Heart right ventricle (tissue), 16 donors: Measurements from ENCODE around the gene UTS2R. TPM values are rescaled to one million over a fixed set of nuclear protein-coding genes. Genes with fewer than 3 reads are reported as not detected.
A peak's percentile ranks its signal among the peaks of the same experiment; 100 is the strongest.

Experiments
- ATAC-seq, 8 donors: fragments of 200-7000 bp; cut with Tn5 transposase; one replicate each; pipeline ENCODE4 v1.9.1; 2020; ENCODE audit warnings: mild to moderate bottlenecking in 8 of 8, moderate library complexity in 8 of 8, moderate number of reproducible peaks in 1 of 8
- DNase-seq, 2 donors: peaks; one replicate each; pipeline ENCODE4 v3.0.0-alpha.2; 2020
- H3K27ac ChIP-seq, 10 donors: fragments of 200-600 bp; sonication (generic) in 2 of 10; one replicate each; pipeline versions ENCODE4 v1.5.0 to v1.8.0; 2020 to 2022; ENCODE audit warnings: mild to moderate bottlenecking in 3 of 10
- H3K27me3 ChIP-seq, 7 donors: fragments of 200-600 bp; one replicate each; pipeline ENCODE4 v1.8.0; 2021 to 2022; ENCODE audit warnings: mild to moderate bottlenecking in 2 of 7
- H3K36me3 ChIP-seq, 9 donors: fragments of 200-600 bp; sonication (generic) in 1 of 9; one replicate each; pipeline versions ENCODE4 v1.5.0 to v1.8.0; 2020 to 2022; ENCODE audit warnings: mild to moderate bottlenecking in 2 of 9
- H3K4me1 ChIP-seq, 9 donors: fragments of 200-600 bp; sonication (generic) in 1 of 9; one replicate each; pipeline versions ENCODE4 v1.5.0 to v1.8.0; 2020 to 2022; ENCODE audit warnings: mild to moderate bottlenecking in 4 of 9
- H3K4me3 ChIP-seq, 10 donors: fragments of 200-600 bp; sonication (generic) in 2 of 10; one replicate each; pipeline versions ENCODE4 v1.5.0 to v1.8.0; 2020 to 2022; ENCODE audit warnings: mild to moderate bottlenecking in 7 of 10, moderate library complexity in 2 of 10
- H3K9me3 ChIP-seq, 11 donors: fragments of 200-600 bp in 10 of 11; sonication (generic) in 2 of 11; one replicate each; pipeline versions ENCODE4 v1.5.0 to v1.8.0; 2013 to 2022; ENCODE audit warnings: mild to moderate bottlenecking in 2 of 11, control low read depth in 1 of 11, moderate library complexity in 1 of 11
- WGBS, 2 donors: extraction: QIAGEN DNeasy Blood & Tissue Kit; methylation state at CpG; one replicate each; pipeline ENCODE4 v1.1.7; 2013; ENCODE audit warnings: inconsistent platforms in 1 of 2; 5-methylcytosine and 5-hydroxymethylcytosine counted together
- intact Hi-C, 10 donors: fragments of 100-400 bp; cut with DNase I; formaldehyde crosslinking; loops; one replicate each; pipeline versions ENCODE4 v1.11.1 to v1.14.2; 2022
- polyA plus RNA-seq, 2 donors: library from polyadenylated mRNA; stranded (reverse); fragments of 200-250 nt; gene quantifications; one replicate each; pipeline ENCODE4 v1.2.3, GENCODE V29; 2013
- total RNA-seq, 10 donors: library from RNA; stranded (reverse); fragmentation: NEBNext Ultra II Directional in 3 of 10; extraction: Animal tissue kit (Norgen Biotek cat#: 25700) in 3 of 10; gene quantifications; one replicate each; pipeline versions ENCODE4 v1.2.1 to v1.2.4, GENCODE V29; 2021 to 2023
- TF ChIP-seq, protein P1 (sequence below), 9 donors: fragments of 200-600 bp; sonication (generic) in 2 of 9; IDR thresholded peaks; one replicate each; pipeline versions ENCODE4 v1.5.0 to v1.8.0; 2021 to 2022; ENCODE audit warnings: antibody characterized with exemption in 9 of 9, mild to moderate bottlenecking in 5 of 9, moderate library complexity in 1 of 9
- donor health status: Arrhythmogenic right ventricular cardiomyopathy.
- donor health status: ischemic (EF 13 %, LVEDD 7.1; RV severe dilation, severe dysfunction).
- donor health status: healthy with polysubstance abuse.
- donor health status: DM: no; HTN: yes; CAD: no.
- donor health status: DM: no; HTN: no; CAD: no.
- donor health status: ischemic (EF 25% LVEDD 6.9; RV normal size, moderate dysfunction).
- donor health status: ischemic (EF 25% LVEDD 5.7; RV mildly dilated, moderate dysfunction).
- donor health status: healthy.
- donor health status: DM: yes; HTN: yes; CAD: no.
- donor health status: Ischemic cardiomyopathy.
- donor health status: ischemic (EF 35%, LVEDD 5.7; RV mildly dilated, moderate dysfunction).
- donor health status: nonischemic (EF 11% LVEDD 7.7; RV severe dilation, severe dysfunction).
- donor health status: DM: yes; HTN: yes; CAD: no.
- donor health status: PGD.
- donor health status: ischemic (EF 29% LVEDD 5.4; RV normal size, mild dysfunction).
- donor health status: nonischemic (EF 23%, LVEDD 6.1; RV moderate dilation, normal function).

The UTS2R gene
- total and polyA plus RNA-seq, 12 donors, result 0.04 to 5.9 (median 1.3) TPM; not detected in 1

DNA sequence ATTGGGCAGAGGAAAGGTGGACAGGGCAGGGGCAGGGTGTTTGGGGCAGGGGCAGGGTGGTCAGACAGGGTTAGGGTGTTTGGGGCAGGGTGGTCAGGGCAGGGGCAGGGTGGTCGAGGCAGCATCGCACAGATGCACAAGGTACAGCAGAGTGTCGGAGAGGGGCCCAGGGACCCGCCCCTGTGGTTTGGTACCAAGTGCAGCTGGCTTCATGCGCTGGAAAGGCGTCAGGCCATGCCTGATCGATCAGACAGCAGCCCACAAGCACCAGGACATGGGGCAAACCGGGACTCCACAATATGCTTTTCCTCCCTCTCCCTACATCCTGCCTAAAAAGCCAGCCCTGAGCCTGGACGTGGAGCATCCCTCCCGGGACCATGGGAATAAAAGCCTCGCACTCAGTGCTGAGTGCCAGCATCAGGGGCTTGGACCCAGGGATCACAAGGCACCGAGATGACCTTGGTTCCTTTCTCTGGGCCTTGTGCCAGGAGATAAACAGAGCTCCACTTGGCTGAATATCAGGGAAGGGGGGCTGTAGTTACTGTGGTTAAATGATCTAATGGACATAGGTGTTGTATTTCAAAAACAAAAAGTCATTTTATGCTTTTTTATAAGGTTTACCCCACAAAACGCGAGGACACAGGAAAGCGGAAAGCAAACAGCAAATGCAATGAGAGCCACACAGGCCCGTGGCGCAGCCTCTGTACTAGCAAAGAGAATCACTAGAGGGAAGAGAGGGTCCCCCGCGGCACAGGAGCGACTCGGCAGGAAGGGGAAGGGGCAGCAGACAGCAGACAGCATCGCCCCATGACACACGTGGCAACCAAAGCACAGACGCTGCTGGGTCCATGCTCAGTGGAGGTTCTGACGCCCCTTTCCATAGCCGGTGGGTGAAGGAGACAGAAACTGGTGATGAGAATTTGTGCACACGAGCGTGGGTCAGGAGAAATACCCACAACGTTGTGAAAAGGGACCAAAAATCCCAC lies 41.3 kb downstream of the UTS2R start:
- intact Hi-C loops, result loop anchor here in 4 of 10 donors (2.0 to 10.0 kb wide), 3 partner anchors 60 to 208 kb away; no protein-coding TSS in a partner anchor
- no peak overlapping the region for H3K27ac ChIP-seq
- WGBS, 2 donors, result 77 to 80% methylated on average over 29 of the region's 29 CpGs
- H3K4me3 ChIP-seq, result no peak overlapping the region
- ATAC-seq (peak in 2 of 8 donors; percentile 23 to 39), DNase-seq (no peak)
- TF ChIP-seq, protein P1, sequence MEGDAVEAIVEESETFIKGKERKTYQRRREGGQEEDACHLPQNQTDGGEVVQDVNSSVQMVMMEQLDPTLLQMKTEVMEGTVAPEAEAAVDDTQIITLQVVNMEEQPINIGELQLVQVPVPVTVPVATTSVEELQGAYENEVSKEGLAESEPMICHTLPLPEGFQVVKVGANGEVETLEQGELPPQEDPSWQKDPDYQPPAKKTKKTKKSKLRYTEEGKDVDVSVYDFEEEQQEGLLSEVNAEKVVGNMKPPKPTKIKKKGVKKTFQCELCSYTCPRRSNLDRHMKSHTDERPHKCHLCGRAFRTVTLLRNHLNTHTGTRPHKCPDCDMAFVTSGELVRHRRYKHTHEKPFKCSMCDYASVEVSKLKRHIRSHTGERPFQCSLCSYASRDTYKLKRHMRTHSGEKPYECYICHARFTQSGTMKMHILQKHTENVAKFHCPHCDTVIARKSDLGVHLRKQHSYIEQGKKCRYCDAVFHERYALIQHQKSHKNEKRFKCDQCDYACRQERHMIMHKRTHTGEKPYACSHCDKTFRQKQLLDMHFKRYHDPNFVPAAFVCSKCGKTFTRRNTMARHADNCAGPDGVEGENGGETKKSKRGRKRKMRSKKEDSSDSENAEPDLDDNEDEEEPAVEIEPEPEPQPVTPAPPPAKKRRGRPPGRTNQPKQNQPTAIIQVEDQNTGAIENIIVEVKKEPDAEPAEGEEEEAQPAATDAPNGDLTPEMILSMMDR (IDR thresholded peaks at IDR 0.05), result no peak
- no peaks in the 10 kb centered on the region for H3K9me3 ChIP-seq
- peaks cover 0 to 24% (median 0%) of the 10 kb centered on the region in 9 donors for H3K36me3 ChIP-seq
- H3K27me3 ChIP-seq, result no peaks in the 10 kb centered on the region
- peaks cover 2 to 24% (median 10%) of the 10 kb centered on the region in 9 donors for H3K4me1 ChIP-seq

DNA sequence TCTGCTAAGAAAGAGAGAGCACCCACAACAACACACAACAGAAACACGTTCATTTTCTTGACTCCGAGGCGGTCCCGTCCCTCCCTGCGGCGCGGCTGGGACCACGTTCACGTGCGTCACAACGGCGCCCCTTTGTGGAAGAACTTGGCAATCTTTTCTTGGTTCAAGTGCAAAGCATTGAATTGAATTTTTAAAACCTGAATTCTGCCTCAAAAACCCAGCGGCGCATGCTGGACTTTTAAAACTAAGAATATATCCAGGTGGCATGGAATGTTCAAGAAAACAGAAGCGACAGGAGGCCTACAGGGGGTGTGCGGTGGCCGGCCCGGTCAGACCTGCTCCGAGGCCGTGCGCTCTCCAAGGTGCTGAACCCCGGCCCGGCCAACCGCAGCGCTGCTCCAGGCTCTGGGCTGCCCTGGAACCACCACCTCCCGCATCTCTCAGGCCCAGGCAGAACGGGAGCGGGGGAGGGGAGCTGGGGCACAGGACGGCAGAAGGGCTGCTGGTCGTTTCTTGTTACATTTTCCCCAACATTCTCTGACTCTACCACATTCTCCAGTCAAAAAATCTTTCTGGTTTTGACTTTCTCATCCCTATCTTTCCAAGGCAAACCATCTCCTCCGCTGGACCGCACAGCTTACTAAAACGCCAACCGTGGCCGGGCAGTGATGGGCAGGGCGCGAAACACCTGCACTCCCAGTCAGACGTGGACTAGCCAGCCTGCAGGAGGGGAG lies 43.1 kb downstream of the UTS2R start:
- ATAC-seq (peak; percentile 62 to 88 (median 84)), DNase-seq (peak; percentile 72 to 79)
- intact Hi-C loops, result loop anchor here in 9 of 10 donors (1.0 to 10.0 kb wide), 7 partner anchors 38 to 210 kb away; partner anchors contain the start of genes NARF (in 2 of the 9) and CYBC1 (in 1 of the 9)
- no peak overlapping the region for H3K4me3 ChIP-seq
- TF ChIP-seq, protein P1 (IDR thresholded peaks at IDR 0.05), result peak; percentile 30 to 86 (median 75)
- H3K9me3 ChIP-seq, result no peaks in the 10 kb centered on the region
- no peak overlapping the region for H3K27ac ChIP-seq
- H3K36me3 ChIP-seq, result peaks cover 0 to 15% (median 0%) of the 10 kb centered on the region in 9 donors
- peaks cover 3 to 36% (median 20%) of the 10 kb centered on the region in 9 donors for H3K4me1 ChIP-seq
- H3K27me3 ChIP-seq, result no peaks in the 10 kb centered on the region
- 22% methylated on average over 38 of the region's 38 CpGs for WGBS, 2 donors

DNA sequence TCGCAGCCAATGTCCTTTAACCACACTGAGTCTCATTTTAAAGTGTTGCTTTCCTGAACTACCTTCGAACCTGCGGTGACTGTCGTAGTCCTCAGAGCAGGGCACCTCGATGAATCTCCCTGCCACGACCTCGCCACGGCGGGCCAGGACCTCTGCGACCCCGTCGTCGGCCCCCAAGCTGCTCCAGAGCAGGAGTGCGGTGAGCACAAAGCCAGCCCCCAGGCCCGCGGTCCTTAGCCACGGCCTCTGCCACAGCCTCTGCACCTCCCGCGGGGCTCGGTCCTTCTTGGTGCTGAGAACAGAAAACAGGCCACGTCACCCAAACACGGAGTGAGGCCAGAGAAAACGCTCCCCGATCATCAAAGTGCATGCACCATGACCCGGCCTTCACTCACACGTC lies 43.8 kb downstream of the UTS2R start:
- no peak for DNase-seq
- H3K36me3 ChIP-seq, result peaks cover 0 to 13% (median 3%) of the 10 kb centered on the region in 9 donors
- H3K4me3 ChIP-seq, result no peak overlapping the region
- H3K27me3 ChIP-seq, result no peaks in the 10 kb centered on the region
- peaks cover 3 to 37% (median 20%) of the 10 kb centered on the region in 9 donors for H3K4me1 ChIP-seq
- no peak for ATAC-seq
- no peaks in the 10 kb centered on the region for H3K9me3 ChIP-seq
- TF ChIP-seq, protein P1 (IDR thresholded peaks at IDR 0.05), result no peak
- intact Hi-C loops, result loop anchor here in 8 of 10 donors (2.0 to 10.0 kb wide), 5 partner anchors 37 to 211 kb away; partner anchors contain the start of genes NARF (in 2 of the 8) and CYBC1 (in 1 of the 8)
- H3K27ac ChIP-seq, result no peak overlapping the region
- WGBS, 2 donors, result 92 to 93% methylated on average over 26 of the region's 26 CpGs

DNA sequence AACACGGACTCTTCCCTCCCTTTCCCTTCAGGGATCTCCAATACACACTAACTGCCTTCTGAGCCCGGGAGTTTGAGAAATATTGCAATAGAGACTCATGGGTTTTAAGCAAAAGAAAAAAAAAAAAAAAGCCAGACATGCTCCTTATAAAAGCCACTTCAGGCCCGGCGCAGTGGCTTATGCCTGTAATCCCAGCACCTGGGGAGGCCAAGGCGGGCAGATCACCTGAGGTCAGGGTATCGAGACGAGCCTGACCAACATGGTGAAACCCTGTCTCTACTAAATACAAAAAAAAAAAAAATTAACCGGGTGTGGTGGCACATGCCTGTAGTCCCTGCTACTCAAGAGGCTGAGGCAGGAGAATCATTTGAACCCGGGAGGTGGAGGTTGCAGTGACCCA lies 44.2 kb downstream of the UTS2R start:
- Histone ChIP-seq H3K27me3 (no peaks in the 10 kb centered on the region), H3K27ac (no peak overlapping the region), H3K4me3 (no peak overlapping the region), H3K9me3 (no peaks in the 10 kb centered on the region), H3K4me1 (peaks cover 3 to 37% (median 20%) of the 10 kb centered on the region in 9 donors), H3K36me3 (peaks cover 0 to 16% (median 3%) of the 10 kb centered on the region in 9 donors)
- ATAC-seq (no peak), DNase-seq (no peak)
- intact Hi-C loops, result loop anchor here in 8 of 10 donors (2.0 to 10.0 kb wide), 5 partner anchors 37 to 211 kb away; partner anchors contain the start of genes NARF (in 2 of the 8) and CYBC1 (in 1 of the 8)
- 92 to 94% methylated on average over 9 of the region's 9 CpGs for WGBS, 2 donors
- TF ChIP-seq, protein P1 (IDR thresholded peaks at IDR 0.05), result no peak
